ENCODE measurements around the gene SLC34A3.

- TF ChIP-seq CTCF (IDR thresholded peaks at IDR 0.05; ENCODE audit: insufficient read depth, low read length) = no peak
- no peak for TF ChIP-seq POLR2AphosphoS5 (IDR thresholded peaks at IDR 0.05; ENCODE audit: low read depth)
- no peak for TF ChIP-seq REST (IDR thresholded peaks at IDR 0.05; ENCODE audit: insufficient replicate concordance, low read depth)
- no peak for TF ChIP-seq GABPA (IDR thresholded peaks at IDR 0.05; ENCODE audit: low read depth)
- TF ChIP-seq SPI1 (IDR thresholded peaks at IDR 0.05; ENCODE audit: borderline replicate concordance, low read depth) = no peak
These were observed 38.0 kb downstream of the SLC34A3 start for GRCh38 chr9:137268538-137269201.

Data from HL-60 (cell line).